COLO668 (cell line): ENCODE results near the gene CDS2.

ENCODE experiments used
- DNase-seq: peaks from one replicate; lab custom pipeline; 2025; ENCODE audit not compliant: unreplicated experiment; lab: John Stamatoyannopoulos, UW

CDS2 gene

DNA sequence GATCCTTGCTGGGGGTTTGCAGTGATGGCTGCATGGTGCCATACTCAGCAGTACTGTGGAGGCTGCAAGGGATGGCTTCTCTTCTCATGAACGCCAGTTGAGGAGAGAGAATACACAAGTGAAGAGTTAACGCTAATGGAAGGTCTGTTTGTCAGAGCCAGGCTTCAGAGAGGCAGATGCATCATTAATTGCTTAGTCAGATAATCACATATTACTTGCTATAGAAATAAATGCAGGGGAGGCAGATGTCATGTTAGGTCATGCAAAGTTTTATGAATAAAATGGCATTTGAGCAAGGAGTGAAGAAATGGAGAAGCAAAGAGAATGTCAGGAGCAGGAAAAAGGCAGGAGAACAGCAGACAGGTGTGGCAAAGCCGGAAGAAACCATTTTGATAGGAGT is 51.2 kb downstream of the CDS2 start:
- no peak for DNase-seq

DNA sequence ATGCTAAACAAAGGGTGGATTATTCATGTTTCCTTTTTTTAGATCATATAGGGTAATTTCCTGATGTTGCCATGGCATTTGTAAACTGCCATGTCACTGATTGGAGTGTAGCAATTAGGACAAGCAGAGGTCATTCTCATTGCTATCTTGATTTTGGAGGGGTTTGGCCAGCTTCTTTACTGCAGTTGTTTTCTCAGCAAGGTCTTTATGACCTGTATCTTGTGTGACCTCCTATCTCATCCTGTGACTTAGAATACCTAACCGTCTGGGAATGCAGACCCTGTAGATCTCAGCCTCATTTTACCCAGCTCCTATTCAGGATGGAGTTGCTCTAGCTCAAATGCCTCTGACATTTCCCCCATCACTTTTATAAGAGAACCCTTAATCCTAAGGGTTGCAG is 53.6 kb downstream of the CDS2 start:
- DNase-seq: no peak

DNA sequence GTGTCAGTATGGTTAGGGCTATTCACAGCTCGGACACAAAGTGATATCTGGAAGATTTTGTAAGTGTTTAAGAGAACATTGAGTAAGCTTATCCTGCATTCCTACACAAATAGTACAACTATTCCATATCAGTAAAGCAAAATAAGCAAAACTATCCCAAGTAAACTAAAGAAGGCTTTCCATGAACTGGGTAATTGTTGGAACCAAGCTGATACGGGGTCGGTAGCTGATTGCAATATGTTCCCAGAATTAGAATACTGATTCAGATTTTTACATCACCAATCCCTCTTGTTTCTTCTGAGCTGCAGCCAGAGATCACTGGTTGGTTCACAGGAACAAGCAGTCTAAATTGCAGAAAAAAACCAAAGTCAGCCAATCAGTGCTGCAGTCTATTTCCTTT is 54.1 kb downstream of the CDS2 start:
- no peak for DNase-seq

DNA sequence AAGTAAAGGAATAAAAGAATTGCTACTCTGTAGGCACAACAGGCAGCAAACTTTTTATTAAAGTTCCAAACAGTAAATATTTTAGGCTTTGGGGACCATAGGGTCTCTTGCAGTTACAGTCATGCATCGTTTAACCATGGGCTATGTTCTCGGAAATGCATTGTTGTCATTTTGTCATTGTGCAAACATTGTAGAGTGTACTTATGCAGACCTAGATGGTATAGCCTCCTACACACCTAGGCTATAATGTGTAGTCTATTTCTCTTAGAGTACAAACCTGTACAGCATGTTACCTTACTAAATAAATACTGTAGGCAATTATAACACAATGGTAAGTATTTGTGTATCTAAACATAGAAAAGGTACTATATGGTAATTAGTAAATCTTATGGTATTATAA is 54.7 kb downstream of the CDS2 start:
- DNase-seq: no peak

DNA sequence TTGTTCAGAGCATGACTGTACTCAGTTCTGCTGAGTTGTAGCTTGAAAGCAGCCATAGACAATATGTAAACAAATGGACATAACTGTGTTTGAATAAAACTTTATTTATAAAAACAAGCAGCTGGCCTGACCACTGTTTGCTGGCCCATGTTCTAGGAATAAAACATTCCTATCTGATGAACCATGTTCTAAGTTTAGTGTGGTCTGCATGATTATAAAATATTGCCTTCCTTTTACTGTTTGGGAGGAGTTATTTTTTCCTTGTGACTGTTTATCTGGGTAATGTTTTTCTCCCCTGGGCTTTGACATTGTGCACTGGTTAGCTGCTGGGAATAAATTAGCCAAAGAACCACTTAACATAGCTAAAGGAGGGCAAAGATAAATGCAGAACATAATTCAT is 55.1 kb downstream of the CDS2 start:
- no peak for DNase-seq

DNA sequence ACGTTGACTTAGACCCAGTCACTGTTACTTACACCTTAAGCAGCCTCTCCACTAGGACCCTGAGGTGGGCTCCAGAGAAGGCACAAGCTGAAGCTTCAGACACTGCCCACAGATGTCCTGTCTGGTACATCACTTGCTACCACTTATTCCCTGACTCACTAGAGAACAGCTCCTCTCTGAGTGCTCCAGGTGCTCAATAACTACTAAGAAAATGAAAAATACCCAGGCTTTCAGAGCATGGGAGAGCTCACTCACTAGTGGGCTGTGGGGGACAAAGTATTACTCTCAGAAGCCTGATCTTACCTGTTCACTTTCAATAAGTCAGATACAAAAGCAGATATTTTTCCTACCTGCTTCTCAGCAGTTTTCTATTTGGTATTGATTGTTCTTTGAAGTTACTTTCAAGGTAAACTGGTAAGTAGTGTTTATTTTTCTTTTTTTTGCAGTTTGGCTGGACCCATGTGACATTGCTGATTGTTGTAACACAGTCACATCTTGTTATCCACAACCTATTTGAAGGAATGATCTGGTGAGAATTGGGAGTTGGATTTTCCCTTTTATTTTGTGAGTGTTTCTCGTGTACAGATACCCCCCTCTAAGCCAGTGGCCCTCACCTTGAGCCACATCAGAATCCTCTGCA is 55.9 kb downstream of the CDS2 start:
- DNase-seq: no peak

DNA sequence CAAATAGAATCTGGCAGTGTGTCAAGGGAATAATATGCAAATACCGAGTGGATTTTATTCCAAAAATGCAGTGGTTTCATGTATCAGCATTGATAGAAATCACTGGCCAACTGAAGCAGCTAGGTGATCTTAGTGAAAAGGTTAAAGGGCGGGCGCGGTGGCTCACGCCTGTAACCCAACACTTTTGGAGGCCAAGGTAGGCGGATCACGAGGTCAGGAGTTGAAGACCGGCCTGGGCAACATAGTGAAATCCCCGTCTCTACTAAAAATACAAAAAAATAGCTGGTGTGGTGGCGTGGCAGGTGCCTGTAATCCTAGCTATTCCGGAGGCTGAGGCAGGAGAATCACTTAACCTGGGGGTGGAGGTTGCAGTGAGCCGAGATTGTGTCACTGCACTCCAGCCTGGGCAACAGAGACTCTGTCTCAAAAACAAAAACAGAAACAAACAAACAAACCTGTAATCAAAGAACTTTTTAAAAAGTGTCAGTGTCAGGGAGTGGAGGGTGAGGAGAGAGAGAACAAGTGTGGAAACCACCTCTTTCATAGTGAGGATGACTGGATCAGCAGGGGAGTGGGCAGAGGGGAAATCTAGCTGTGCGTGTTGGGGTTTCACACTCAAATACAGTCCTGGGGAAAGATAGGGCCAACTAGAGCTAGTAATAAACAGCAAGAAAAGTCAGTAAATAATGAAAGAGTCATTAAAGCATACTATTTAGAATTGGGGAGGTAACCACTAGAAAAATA is 57.1 kb downstream of the CDS2 start:
- no peak for DNase-seq

DNA sequence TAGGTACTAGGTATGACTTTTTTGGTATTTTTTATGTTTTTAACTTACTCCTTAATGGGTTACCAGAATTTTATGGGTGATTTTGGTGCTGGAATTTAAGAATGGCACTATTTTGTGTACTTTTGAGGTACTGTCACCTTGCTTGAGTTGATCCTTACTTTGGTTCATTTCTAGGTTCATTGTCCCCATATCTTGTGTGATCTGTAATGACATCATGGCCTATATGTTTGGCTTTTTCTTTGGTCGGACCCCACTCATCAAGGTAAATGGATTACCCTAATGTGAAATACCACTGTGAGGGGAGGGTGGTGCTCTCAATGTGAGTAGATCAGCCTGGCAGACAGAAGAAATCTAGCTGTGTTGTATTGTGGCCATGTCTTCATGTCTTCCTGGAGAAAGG is 57.9 kb downstream of the CDS2 start:
- DNase-seq: no peak

DNA sequence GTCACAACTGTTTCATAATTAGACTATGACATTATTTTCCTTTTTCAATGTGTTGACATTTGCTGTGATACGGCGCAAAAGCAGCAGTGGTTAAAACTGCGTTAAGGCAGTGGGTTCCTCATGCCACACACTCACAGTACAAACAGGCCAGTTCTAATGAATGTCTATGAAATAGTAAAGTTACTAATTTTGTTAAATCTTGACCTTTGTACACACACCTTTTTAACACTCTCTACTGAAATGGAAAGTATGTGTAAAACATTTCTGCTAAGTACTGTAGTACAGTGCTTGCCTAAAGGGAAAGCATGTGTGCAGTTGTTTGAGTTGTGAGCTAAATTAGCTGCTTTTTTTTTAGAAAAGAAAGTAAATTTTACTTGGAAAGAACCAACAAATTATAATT is 60.3 kb downstream of the CDS2 start:
- no peak for DNase-seq

DNA sequence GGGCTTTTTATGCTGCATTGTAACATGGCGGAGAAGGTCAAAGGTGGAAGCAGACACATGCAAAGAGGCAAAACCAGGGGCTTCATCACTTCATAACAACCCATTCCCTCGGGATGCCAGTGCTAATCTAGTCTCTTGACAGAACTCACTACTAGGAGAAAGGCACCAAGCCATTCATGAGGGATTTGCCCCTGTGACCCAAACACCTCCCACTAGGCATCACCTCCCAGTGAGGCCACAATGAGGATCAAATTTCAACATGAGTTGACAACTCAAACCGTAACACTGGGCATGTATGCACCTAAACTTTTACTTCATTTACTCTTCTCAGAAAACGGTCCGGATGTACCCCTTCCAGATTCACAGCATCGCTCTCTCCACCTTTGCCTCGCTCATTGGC is 61.9 kb downstream of the CDS2 start:
- no peak for DNase-seq

DNA sequence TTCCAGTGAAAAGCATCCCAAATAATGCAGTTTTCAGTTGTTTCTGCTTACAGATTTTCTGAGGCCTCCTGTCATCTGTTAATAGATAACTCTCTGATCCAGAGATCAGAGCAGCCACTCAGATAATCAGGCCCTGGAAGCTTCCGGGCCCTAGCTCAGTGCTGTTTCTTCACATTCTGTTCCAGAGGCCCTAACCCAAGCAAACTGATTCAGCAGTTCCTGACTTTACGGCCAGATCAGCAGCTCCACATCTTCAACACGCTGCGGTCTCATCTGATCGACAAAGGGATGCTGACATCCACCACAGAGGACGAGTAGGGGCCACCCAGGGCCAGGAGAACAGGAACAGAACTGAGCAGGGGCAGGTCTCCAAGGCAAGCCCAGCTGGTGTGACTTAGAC is 63.1 kb downstream of the CDS2 start:
- DNase-seq: no peak

DNA sequence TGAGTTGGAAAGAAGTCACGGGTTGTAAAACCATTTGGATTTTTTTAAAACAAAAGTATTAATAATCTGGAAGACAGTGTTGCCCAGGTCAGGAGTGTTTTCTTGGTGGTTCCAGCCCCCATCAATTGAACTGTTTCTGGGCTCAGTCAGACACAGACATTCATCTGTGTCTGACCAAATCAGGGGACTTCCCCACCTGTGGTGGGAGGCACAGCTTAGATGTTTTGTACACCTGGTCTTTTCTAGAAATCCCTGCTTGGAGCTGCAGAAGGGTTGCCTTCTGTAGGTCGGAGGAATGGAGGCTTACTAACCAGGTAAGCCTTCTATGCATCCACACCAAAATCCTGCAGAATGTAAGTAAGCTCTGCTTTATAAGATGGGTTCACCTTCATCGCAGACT is 63.6 kb downstream of the CDS2 start:
- no peak for DNase-seq

DNA sequence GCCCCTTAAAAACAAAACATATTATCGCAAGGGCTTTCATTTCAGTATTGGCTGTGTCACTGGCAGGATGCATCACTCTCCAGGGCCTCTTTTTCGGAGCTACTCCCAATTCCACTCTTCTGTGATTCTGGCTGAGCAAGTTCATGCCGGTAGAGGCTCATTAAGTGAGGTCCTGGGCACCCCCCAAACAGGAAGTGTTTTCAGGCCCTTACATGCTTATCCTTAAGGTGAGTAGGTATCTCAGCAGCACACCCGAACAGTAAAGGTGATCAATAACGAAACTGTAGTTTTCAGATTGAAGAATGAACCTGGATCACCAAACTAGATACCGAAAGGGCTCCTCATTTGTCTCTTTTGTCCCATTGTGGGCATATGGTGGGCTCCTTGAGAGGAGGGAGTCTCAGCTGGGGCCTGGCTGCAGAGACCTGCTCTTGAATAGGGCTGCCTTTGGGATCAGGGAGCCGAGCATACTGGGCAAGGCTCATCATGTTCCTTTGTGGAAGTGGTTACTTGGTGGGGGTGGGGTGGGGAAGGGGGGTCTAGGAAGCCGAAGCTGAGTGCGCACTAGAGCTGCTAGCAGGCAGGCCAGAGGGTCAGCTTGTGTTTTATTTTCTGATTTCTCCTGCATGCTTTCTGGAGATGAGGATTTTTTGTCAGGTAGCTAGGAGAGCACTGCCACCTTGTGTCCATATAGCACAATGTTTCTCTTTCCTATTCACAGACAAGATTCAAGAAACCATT is 65.2 kb downstream of the CDS2 start:
- DNase-seq: peak; percentile 46

DNA sequence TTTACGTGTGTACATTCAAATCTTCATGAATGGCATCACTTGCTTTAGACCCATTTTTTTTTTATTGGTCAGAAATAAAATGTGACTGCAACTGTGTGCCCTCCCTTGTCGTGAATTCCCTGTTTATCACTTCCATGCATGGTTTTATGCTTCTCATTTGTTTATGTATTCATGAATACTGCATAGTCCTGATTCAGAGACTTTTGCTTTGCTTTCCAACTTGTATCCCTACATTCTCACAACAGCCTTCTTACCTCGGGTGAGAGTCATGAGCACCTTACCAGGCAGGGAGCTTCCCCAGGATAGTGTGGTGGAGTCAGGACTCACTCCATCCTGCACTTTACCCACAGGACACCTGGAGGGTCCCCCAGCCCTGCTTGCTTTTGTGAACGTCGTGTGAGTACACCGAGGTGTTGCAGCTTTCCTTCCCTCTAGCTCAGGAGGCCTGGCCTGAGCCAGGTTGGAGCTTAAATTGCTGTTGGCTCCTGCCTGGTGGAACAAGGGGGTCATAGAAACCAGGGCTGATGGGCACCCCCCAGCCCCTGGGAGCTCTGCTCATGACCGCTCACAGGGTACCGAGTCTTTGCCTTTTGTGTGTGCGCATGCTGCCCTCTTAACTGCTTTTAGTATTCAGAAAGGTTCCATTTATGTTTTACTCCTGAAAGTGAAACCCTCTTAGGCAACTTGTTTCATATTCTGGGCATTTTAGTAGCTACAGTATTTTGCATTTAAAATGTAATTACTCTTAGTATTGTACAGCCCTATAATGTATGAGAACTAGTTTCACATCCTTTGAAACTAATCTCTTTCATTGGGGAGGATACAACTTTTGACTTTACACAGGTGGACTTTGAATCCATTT is 66.0 kb downstream of the CDS2 start:
- DNase-seq: no peak

DNA sequence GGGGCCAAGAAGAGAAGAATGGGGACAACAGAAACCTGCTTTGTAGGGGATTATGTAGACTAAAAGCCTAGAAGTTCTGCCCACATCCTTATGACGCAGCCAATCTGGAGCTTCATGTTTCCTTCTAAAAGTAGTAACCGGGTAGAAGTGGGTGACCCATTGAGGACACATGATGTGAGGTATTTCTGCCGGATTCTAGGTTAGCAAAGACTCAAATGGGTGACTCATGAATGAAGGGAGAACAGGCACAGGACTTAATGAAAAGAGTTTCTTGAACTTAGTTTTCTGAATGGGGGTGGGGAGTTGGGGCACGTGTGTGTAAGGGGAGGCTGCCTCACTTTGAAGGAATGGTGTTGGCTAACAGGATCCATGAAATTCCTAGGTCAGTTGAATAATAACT is 68.8 kb downstream of the CDS2 start:
- no peak for DNase-seq

DNA sequence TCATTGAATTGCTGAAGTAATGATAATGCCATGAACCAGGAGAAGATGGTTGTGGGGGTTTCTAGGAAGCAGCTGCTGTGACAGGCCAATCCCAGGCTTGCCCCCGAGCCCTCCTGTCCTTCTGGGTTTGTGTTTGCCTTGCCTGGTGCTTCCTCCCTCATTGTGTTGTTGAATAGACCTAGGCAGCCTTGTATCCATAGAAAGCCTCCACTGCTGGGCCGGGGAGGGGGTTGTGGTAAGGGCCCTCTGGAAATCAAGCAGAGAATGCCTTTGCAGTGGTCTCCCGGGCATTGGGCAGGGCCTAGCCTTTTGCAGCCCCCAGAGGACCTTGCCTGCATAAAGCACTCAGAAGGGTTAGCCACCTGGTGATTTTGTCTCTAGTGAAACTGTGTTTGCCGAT is 69.3 kb downstream of the CDS2 start:
- DNase-seq: no peak

DNA sequence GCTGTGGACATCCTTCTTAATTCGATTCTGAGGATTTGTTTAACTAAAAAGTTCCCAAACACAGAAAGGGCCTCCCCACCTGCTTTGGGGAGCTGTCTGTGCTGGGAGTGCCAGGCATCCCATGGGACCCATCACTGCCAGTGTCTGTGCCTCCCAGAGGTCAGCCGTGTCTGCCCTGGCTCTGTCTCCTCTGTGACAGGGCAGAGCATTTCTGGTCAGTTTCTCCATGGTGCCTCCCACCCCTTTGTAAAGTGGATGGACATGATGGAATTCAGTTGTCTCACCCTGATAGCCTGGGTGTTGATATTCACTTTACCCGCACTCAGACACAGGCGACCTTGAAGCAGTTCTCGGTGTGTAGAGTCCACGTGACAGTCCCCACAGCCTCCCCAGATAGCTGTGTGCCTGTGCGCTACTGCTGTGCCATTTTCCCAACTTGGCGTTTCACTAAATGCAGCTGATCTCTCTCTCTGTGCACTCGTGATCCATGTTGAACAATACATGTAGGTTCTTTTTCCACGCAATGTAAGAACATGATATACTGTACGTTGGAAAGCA is 70.5 kb downstream of the CDS2 start:
- DNase-seq: no peak

DNA sequence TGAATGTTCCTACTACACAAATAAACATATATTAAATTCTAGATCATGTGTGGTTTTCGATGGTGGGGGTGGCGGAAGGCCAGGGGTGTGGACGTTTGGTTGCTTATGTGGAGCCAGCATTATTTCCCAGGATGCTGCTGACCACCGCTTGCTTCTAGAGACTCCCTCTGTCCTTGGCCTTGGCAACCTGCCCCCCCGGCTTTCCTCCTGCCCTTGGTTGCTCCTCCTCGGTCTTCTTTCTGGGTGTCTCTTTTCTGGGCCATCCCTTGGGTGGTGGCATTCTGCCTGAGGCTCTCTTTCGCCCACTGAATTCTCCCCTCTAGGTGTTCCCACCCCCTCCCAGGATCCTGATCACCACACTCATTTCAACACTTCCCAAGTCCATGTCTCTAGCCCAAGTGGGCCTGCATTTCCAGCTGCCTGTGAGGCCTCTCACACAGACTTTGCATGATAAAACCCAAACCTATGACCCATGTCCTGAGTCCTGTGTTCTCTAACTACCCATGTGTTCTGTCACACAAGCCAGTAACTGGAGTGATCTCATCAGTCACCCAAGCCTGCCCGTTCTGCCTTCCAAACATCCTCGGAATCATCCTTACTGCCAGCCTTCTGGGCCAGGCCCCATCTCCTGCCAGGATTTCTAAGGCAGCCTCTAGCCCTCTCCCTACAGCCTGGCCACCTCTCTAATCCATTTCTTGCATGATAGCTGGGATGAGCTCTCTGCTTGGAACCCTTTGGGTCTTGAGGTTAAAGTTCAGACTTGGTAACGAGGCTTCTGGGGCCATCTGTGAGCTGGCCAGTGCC is 71.2 kb downstream of the CDS2 start:
- no peak for DNase-seq

DNA sequence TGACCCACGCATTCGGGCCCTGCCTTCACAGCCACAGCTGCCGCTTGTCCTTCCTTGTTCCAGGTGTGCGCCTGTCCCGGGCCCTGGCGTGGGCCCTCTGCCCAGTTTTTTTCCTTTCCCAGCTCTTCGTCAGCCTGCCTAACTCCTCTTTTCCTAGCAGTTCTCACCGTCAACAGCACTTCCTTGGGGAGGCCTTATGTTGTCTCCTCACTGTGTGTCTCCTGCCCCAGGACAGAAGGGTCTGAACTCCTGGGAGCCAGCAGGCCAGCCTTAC is 71.8 kb downstream of the CDS2 start:
- DNase-seq: no peak

DNA sequence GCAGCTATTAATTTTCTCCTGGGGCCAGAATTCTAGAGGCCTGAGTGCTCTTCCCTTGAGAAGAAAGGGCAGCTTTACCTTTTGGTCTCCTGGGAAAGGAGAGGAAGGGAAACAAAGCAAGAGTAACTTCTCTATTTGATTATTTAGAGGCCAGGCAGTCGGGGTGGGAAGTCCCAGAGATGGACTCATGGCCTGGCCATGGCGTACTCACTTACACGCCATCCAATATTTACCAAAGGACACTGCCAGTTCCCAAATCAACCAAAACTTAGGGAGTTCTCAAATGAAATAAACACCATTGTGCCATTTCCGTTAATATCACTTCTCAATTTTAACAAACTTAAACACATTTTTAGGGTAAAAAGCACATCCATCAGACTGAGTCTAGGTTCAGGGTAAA is 76.6 kb downstream of the CDS2 start:
- no peak for DNase-seq
